G401.6 (cell line): ENCODE results near the gene PTPRN2.
"Not testable (repeated sequence)": the region's sequence is repeated elsewhere in the genome, so short reads cannot be mapped to it uniquely, and the experiment has no call there.

Experiments
- FAIRE-seq: peaks from 2 replicates; lab custom pipeline; 2012; peaks lifted over from hg19 to GRCh38; lab: Jason Lieb, UNC

The PTPRN2 gene

DNA sequence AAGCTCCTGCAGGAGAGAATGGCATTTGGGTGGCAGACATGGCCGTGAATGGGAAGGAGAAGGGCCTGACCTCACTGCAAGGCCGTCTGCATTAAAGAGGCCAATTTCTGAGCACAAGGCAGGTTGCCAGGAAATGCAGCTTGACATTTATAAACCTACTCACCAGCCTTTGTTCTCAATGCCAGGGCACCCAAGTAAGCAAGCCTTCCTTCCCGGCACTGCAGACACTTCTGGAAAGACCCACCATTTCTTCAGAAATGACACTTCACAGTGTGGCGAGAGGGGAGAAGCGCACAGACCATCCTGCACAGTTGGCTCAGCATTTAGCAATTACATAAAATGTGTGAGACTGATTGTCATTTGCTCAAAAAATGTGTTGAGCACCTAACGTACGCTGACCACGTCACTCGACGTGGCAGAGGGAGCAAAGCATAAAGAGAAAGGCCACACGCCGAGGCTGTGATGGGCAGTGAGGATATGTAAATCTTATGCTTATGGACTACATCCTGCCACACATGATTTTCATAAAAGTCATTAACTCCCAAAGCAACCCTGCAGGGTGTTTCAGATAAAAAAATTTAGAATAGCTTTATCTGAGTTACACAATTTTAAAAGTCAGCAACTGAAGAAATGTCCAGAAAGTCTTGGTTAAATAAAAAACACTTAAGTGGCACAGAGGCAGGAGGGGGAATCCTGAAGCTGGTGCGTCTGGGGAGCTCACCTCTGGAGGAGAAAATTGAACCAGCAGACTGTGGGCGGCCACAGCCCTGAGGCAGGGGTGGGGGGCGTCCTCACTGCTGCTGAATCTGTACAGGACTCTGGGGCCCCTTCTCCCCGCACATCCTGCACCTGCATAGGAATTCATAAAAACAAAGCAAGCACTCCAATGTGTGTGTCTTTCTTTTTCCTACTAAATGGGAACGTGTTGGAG, 543.8 kb downstream of the PTPRN2 start:
- FAIRE-seq: no peak

DNA sequence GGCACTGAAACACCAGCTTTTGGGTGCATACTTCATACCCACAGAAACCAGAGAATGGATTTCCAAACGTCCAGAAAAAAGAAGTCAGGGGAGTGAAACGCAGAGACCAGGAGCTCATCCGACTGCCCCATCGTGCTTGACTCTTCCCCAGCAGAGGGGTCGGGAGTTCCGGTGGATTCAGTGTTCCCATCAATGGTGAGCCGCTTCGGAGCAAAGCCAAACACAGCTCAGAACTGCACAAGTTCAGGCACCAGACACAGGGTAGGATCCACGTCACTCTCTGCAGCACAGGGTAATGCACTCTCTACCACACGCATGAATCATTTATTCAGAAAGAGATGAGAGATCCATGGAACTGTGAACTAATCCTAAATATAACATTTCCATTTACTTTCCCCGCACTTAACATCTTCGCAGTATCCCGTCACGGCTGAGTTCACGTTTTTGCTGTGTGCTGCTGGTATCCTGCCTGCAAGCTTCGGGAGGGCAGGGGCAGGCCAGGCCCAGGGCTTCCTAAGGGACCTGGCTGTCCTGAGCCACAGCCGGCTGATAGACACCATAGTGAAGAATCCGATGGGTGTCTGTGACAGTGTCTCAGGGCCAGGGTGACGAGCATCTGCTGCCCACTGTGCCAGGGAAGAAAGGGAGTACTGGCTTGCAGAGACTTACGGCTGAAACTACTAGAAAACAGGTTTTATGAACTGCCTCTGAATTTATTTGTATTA, 545.3 kb downstream of the PTPRN2 start:
- FAIRE-seq: no peak

DNA sequence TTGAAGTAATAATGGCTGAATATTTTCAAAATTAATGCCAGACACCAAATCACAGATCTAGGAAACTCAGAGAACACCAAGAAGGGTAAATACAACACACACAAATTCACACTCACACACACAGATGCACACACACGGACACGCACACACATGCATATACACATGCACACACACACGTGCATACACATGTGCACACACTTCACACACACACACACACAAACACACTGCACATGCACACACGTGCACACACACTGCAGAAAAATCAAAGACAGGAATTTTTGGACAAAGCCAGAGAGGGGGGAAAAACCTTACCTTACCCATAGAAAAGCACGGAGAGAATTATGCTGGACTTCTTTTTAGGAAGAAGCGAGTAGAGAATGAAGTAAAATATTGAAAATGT, 547.4 kb downstream of the PTPRN2 start:
- FAIRE-seq: no peak

DNA sequence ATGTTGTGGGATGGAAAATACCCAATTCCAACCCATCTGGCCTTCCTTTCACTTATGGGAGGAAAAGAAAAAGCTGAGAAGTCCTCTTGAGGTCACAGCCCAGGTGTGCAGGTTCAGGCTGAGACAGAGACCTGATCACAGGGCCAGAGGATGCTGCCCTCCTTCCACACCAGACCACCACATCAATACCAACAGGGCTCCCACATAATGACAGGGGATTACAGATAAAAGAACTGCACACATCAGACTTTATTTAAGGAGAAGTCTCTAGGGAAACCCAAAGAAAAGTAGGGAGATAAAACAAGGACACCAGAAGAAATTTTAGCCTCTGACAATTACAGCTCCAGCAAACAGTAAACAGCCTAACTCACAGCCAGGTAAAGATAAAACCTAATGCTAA, 548.4 kb downstream of the PTPRN2 start:
- no peak for FAIRE-seq

DNA sequence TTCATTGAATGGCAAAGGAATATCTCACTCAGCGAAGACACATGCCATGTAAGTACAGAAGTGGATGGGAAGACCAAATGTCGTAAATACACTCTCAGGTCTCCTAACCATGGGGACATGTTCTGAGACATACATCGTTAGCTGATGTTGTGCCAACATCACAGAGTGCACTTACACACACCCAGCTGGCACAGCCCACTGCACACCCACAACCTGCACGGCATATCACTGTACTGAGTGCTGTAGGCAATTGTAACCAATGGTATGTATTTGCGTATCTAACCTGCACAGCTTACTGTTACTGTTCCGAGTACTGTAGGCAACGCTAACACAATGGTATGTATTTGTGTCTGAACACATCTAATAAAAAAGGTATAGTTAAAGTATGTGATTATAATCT, 550.4 kb downstream of the PTPRN2 start:
- FAIRE-seq: no peak

DNA sequence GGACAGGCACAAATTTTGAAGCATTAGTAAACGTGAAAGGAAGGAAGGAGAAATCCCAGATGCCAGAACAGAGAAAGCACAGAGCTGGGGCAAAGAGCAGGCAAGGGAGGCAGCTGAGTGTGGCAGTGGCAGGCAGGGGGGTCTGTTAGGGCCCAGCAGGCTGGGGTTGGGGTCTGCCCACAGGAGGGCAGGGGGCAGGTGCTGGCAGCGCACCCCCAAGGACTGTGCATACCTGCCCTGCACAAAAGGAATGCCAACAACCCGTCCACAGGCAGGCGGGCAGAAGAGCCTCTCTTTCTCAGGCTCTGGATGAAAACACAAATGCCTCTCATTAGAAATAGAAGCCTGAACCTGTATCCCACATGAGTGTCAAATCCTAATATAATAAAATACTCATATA, 552.3 kb downstream of the PTPRN2 start:
- FAIRE-seq: no peak

DNA sequence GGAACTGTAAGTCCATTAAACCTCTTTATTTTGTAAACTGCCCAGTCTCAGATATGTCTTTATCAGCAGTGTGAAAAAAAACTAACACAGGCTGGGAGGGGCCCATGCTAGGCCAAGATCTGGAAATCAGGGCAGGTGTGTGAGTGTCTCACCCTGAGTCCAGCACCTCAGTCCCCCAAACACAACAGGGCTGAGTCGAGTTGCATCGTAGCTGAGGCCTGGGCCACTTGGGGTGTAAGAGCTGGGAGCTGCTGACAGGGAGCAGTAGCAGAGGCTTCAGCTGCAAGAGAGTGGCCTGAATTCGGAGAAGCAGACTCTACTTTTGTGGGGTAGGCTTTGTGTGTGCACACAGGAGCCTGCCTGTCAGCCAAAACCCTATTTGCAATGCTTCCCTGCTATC, 553.1 kb downstream of the PTPRN2 start:
- no peak for FAIRE-seq

DNA sequence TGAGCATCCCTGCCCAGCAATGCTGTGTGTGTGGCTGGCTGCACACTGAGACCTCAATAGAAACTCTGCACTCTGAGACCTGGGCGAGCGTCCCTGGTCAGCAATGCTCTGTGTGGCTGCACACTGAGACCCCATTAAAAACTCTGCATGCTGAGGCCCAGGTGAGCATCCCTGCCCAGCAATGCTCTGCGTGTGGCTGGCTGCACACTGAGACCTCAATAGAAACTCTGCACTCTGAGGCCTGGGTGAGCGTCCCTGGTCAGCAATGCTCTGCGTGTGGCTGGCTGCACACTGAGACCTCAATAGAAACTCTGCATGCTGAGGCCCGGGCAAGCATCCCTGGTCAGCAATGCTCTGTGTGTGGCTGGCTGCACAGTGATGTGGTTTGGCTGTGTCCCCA, 553.7 kb downstream of the PTPRN2 start:
- not testable (repeated sequence) for FAIRE-seq

DNA sequence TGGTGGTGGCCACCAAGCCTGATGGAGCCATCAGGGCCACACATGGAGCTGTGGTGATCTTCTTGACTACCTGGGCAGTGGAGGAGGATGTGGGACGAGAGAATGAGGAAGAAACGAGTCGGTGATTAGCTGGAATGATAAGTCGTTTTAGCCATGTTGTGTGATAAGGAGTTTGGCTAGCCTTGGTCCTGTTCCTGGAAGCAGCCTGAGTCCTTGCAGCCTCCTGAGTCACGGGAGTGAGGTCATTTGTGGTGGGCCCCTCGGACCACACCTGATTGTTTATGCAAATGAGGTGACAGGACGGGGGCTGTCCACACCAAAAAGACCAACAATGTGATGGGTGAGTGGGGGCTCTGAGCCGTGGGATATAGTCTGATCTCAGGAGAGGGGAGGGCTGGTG, 554.4 kb downstream of the PTPRN2 start:
- no peak for FAIRE-seq

DNA sequence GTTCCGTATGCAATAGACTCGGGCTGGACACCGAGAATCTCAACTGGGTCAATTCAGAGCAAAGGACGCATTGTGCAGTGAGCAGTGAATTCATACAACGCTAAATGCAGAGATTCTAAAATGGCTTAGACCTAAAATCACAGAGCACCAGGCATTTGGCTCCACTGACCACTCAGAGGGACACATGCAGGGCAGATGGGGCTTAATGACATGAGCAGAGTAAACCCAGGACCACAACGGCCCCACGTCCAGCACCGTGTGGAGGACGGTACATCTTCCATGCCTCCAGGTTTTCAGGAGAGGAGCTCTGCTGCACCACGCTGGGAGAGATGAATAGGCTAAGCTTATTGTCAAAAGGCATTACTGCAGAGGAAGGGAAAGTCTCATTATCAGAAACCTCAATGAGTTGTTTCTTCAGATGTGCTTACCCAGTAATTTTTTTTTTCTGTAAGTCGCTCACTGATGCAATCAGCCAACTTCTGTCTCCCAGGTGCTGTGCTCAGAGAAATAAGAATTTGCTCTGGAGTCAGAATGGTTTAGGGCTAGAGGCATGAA, 555.0 kb downstream of the PTPRN2 start:
- FAIRE-seq: no peak

DNA sequence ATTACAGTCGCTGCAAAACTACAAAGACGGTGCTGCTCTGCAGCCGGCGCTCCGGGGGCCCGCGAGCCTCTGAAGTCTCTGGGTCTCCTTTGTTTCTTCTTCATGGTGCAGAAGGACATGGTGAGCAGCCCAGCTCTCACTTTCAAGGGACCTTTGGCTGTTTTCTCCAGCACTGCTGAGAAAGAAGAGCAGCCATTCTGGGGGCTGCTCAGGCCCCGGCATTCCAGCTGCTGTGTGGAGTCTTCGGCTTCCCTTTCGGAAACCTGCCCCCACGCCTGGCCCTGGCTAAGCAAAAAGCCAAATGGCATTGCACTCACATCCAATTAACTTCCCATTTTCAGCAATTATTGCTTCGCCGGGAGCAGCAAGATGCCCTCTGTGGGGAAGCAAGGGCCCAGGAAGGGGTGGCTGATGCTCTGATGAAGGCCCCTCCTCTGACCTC, 555.7 kb downstream of the PTPRN2 start:
- no peak for FAIRE-seq

DNA sequence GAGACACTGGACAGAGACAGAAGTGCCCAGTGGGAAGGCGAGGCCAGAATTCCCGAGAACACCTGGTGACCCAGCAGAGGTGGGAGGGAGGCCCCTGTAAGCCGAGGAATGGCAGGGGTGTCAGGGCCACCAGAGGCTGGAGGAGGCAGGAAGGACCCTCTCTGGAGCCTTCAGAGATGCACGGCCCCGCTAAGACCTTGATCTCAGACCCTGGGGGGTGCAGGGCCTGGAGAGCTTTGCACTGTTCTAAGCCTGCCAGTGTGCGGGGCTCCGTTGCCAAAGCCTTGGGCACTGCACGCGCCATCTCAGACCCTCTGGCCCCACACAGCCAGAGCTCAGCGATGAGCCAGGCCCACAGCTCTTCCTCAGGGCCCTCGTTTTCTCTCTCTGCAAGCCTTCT, 557.1 kb downstream of the PTPRN2 start:
- FAIRE-seq: no peak

DNA sequence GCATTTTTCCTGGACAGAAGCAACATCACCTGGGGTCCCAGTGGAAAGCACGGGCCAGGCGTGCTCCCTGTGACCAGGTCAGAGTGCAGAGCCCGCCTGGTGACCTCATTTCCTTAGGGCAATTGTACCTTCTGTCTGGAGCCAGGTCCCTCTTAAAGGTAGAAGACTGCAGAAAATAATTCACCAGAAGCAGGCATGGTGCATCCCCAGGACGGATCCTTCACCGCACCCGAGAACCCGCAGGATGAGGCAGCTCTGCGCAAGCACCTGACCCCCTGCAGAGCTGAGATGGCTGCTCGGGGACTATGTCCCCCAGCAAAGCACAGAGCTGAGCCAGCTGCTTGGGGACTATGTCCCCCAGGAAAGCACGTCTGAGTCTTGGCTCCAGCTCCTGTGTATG, 557.6 kb downstream of the PTPRN2 start:
- no peak for FAIRE-seq

DNA sequence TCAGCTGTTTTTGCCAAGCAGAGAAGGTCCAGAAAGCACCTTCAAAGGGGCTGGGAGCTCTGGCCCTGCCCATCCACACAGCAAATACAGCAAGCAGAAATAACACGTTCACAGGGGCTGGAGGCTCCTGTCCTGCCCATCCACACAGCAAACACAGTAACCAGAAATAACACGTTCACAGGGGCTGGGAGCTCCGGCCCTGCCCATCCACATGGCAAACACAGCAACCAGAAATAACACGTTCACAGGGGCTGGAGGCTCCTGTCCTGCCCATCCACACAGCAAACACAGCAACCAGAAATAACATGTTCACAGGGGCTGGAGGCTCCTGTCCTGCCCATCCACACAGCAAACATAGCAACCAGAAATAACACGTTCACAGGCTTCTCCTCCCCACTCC, 558.1 kb downstream of the PTPRN2 start:
- FAIRE-seq: no peak

DNA sequence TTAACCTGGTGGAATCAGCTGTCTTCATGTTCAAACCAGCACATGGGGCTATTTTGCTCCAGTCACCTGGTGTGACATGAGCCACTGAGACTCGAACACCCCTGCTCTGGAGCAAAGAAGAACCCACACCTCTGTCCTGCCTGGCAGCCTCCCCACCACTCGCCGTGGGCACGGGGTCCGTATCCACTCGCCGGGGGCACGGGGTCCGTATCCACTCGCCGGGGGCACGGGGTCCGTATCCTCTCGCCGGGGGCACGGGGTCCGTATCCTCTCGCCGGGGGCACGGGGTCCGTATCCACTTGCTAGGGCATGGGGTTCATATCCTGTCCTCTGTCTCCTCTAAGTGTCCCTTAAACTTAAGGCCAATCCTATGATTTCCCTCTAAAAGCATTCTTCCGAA, 558.7 kb downstream of the PTPRN2 start:
- no peak for FAIRE-seq

DNA sequence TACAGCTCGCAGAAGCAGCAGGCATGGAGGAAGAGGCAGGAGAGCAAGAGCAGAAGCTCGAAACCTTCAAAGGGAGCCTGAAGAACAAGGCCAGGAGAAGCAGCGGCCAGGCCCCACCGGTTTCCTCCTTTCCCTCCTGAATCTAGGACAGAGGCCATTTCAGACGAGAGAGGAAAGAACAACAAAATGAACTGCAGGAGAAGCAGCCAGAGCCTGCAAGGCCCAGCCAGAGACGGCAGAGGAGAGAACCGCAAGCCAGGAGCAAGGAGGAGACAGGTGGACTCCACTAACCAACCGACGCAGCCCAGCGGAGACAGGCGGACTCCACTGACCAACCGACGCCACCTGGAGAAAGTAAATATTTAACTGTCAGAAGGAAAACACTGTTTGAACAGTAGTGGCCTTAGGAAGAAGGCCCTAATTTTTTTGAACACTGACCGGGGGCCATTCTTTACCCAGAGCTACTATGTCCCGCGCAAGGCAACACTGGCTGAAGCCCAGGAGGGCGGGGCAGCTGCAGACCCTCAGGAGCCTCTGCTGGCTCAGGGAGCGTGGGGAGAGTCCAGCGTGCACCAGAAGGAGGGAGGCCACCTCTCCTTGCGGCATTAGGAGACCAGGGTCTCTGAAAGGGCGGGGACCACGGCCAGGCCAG, 559.2 kb downstream of the PTPRN2 start:
- FAIRE-seq: no peak

DNA sequence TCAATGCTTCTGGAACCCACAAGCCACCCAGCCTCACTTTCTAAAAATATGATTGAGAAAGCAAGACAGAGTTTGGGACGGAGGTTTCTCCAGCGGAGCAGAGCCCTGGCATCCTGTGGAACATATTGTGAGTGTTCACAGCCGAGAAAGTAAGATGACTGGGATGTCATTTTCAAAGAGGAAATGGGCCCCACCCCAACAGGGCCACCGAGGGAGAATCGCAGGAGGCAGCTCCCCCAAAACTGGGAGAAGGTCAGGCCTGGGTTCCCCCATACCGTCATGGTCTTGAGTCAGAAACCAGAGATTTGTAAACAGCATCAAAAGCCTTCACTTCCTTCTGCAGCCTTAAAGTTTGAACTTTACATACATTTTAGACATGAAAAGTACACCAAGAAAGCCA, 560.0 kb downstream of the PTPRN2 start:
- no peak for FAIRE-seq

DNA sequence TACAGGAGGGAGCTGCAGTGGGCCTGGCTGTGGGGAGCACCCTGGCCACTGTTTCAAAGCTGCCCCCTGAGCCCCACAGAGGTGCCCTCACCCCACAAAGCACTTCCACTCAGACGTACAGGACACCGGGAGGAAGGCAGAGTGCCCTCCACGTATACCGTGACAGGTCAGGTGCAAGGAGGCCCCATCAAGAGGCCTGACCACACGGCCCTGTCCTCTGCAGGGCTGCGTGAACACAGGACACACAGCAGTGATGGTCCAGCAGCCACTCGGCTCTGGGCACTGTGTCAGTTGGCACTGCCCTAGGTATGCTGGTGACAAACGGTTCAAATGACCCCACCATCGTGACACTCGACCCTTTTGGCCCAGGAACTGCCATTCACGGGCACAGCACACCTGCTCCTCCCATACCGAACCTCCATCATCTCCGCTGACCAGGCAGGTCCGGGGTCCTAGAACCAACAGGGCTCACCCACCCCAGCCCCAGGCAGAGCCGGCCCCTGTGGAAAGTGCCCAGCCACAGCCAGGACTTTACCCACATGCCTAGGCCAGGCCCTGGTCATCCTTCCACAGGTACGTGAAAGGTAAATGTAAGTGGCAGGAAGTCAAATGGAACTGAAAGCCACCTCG, 560.9 kb downstream of the PTPRN2 start:
- FAIRE-seq: no peak

DNA sequence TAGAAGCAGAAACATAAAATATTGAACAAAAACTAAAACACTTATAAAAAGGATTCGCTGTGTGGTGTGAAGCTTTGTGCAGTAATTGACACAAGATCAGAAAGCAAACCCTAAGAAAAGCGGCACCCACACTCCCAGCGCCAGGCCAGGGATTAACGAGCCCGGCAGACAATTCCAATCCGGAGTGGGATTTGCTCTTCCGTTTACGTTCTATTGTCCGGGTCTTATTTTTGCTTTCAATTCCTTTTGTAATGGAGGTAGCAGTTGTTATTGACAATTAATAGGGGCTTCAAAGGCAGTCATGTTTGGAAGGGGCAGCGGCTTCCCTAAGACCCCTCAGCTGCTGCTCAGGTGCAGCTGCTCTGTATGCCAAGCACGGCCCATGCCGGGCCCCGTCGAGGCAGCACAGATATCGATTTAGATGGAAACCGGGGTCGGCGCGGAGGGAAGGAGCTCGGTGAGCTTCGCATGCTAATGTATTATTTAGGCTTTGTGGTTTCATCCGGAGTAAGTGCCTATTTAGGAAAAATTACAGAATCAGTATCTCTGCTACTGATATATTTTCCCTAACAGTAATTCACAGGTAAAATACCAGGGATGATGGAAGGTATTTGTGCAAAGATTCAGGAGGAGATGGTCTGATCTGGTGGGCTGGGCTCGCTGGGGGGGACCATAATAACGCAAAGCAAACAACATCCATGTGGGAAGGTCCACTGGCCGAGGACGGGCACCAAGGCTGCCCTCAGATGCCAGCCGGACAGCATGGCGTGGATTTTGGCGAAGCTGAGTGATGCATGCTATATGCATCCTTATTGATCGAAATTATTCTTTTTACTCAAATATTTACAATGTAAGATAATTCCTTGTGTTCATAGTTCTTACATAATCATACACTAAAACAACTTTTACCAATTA, 561.7 kb downstream of the PTPRN2 start:
- FAIRE-seq: no peak

DNA sequence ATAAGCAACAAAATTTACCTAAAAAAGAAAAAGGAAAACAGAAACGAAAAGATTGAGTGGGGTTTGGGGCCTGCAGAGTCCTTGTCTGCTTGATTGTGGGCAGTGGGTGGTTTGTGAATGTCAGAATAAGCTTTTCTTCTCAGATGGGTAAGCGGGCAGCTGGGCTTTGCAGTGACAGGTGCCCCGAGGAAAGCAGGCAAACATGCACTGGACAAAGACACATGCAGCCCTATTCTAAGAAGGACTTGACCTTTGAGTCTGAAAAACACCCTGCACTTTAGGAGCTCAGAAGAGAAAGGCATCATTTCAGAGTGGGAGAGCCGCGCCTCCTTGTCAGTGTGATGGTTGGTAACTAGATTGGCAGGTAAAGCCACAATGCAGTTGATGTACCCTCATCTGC, 562.7 kb downstream of the PTPRN2 start:
- FAIRE-seq: no peak

DNA sequence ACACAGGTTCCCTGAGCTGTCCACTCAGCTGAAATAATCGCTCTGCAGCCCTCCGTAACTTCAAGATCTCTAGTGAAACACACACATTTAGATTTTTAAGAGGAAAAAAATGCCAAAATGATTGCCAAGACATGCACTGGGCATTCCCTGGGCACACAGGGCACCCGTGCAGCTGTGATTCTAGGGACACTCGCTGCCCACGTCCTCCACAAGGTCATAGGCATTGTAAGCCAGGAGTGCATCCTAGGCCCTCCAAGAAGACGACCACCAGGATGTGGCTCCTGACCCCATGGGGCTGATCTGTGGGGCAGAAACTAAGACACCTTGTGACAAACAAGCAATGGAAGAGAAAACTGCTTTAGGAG, 563.3 kb downstream of the PTPRN2 start:
- FAIRE-seq: no peak
